SU-DHL-6 (cell line): ENCODE measurements around the gene GRIK5.

Experiments
- H2AFZ ChIP-seq: fragments of 200-600 bp; sonication (generic); 2 replicates; pipeline ENCODE4 v1.6.1; 2014; ENCODE audit warnings: low read depth, mild to moderate bottlenecking, moderate library complexity, mixed read lengths, antibody characterized with exemption, low read length; ENCODE audit not compliant: severe bottlenecking
- H3F3A ChIP-seq: fragments of 200-600 bp; shearing (Covaris generic); 2 replicates; pipeline ENCODE4 v1.6.0; 2016; ENCODE audit warnings: antibody characterized with exemption, mild to moderate bottlenecking; ENCODE audit not compliant: insufficient read depth
- H3K27ac ChIP-seq: fragments of 200-600 bp; sonication (generic); 2 replicates; pipeline ENCODE4 v1.5.1; 2016; ENCODE audit warnings: low read depth, mild to moderate bottlenecking, low read length, moderate library complexity, mixed read lengths
- H3K27me3 ChIP-seq: fragments of 200-600 bp; sonication (generic), shearing (Covaris generic); 2 replicates; pipeline ENCODE4 v1.6.0; 2014; ENCODE audit warnings: mild to moderate bottlenecking, low read length
- H3K36me3 ChIP-seq: fragments of 200-600 bp; sonication (generic); 2 replicates; pipeline ENCODE4 v1.6.1; 2014; ENCODE audit warnings: mild to moderate bottlenecking, low read length, mixed read lengths
- H3K4me2 ChIP-seq: fragments of 300-600, 200-600 bp; shearing (Covaris generic), sonication (generic); 2 replicates; pipeline ENCODE4 v1.6.0; 2014; ENCODE audit warnings: low read length, low read depth, mild to moderate bottlenecking; ENCODE audit not compliant: poor library complexity, severe bottlenecking
- H3K4me3 ChIP-seq: fragments of 200-600 bp; sonication (generic); 2 replicates; pipeline ENCODE4 v1.5.1; 2014; ENCODE audit warnings: antibody characterized with exemption, low read length, mild to moderate bottlenecking, mixed read lengths; ENCODE audit not compliant: insufficient read depth, poor library complexity, severe bottlenecking
- H3K79me2 ChIP-seq: fragments of 200-600 bp; sonication (generic); 2 replicates; pipeline ENCODE4 v1.6.1; 2014; ENCODE audit warnings: mild to moderate bottlenecking, low read length, moderate library complexity; ENCODE audit not compliant: insufficient read depth
- H3K9ac ChIP-seq: fragments of 200-600 bp; sonication (generic); 2 replicates; pipeline ENCODE4 v1.7.0; 2014; ENCODE audit warnings: mild to moderate bottlenecking, low read length
- H3K9me2 ChIP-seq: fragments of 200-600 bp; sonication (generic); replicated peaks from 2 replicates; pipeline ENCODE4 v1.6.1; 2014; ENCODE audit warnings: low read length; ENCODE audit not compliant: insufficient read depth
- H3K9me3 ChIP-seq: fragments of 200-600 bp; sonication (generic); 2 replicates; pipeline ENCODE4 v1.6.1; 2014; ENCODE audit warnings: low read length, mixed read lengths; ENCODE audit not compliant: insufficient read depth
- H4K20me1 ChIP-seq: fragments of 200-600 bp; sonication (generic); 2 replicates; pipeline ENCODE4 v1.6.1; 2014; ENCODE audit warnings: low read depth, mild to moderate bottlenecking, antibody characterized with exemption, low read length, moderate library complexity, mixed read lengths
- EZH2phosphoT487 ChIP-seq: fragments of 200-600 bp; sonication (generic), shearing (Covaris generic); conservative IDR thresholded peaks from 2 replicates; pipeline ENCODE4 v1.6.1; 2018; ENCODE audit warnings: mild to moderate bottlenecking, antibody characterized with exemption, low read length, moderate library complexity, mixed read lengths
- TF ChIP-seq, protein P1 (sequence below): fragments of 200-600 bp; sonication (generic); IDR thresholded peaks from one replicate; pipeline ENCODE4 v1.5.1; 2017; ENCODE audit warnings: antibody characterized with exemption, mild to moderate bottlenecking, low read length, moderate library complexity; ENCODE audit not compliant: insufficient read depth, poor library complexity, severe bottlenecking

Gene GRIK5

GRCh38 chr19:42054205-42054604 lies 15.8 kb downstream of the GRIK5 start:
- TF ChIP-seq, protein P1, sequence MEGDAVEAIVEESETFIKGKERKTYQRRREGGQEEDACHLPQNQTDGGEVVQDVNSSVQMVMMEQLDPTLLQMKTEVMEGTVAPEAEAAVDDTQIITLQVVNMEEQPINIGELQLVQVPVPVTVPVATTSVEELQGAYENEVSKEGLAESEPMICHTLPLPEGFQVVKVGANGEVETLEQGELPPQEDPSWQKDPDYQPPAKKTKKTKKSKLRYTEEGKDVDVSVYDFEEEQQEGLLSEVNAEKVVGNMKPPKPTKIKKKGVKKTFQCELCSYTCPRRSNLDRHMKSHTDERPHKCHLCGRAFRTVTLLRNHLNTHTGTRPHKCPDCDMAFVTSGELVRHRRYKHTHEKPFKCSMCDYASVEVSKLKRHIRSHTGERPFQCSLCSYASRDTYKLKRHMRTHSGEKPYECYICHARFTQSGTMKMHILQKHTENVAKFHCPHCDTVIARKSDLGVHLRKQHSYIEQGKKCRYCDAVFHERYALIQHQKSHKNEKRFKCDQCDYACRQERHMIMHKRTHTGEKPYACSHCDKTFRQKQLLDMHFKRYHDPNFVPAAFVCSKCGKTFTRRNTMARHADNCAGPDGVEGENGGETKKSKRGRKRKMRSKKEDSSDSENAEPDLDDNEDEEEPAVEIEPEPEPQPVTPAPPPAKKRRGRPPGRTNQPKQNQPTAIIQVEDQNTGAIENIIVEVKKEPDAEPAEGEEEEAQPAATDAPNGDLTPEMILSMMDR, result no peak
- no peak for TF ChIP-seq EZH2phosphoT487
- Histone ChIP-seq H2AFZ (no peak overlapping the region), H3K27me3 (no peaks in the 10 kb centered on the region), H3K4me3 (no peak overlapping the region), H3K9me3 (no peaks in the 10 kb centered on the region), H3K9me2 (no peaks in the 10 kb centered on the region), H3F3A (no peaks in the 10 kb centered on the region; the same call in 1 of the 2 replicates), H4K20me1 (no peaks in the 10 kb centered on the region), H3K4me2 (no peak overlapping the region), H3K27ac (no peak overlapping the region), H3K9ac (no peak overlapping the region), H3K79me2 (no peaks in the 10 kb centered on the region), H3K36me3 (no peaks in the 10 kb centered on the region)

DNA sequence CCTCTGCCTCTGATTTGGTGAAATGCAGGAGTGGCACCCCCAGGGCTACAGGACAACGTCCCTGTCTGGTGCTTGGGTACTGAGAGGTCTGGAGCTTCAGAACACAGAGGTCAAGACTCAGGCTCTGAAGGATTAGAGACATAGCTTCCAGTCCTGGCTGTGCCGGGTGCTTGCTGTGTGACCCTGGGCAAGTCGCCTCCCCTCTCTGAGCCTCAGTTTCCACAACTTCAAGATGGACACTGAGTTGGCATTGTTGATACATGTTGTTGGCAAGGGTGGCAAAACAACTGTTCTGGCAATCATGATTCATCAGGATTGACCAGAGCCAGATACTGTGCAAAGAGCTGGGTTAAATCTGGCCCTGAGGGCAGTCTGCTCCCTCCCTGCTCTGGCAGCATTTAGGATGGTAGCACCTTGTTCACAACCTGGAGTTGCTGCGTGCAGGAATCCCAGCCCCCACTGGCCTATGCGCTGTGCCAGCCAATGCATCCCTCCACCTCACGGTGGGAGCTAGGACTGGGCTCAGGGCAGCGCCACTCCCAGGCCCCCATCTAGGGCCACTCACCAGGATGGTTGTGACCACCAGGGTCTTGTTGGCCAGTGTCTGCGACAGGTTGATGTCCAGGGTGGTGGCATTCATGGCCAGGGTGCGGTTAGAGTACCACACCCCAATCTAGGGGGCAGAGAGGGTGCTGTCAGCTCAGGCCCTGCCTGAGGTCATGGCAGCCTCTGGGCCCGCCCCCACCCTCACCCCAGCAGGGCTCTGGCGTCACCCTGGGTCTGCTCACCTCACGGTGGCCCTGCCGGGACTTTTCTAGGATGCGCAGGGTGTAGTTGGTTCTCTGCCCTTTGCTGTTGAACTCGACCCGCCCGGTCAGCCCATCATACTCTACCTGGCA lies 16.7 kb downstream of the GRIK5 start:
- H3K36me3 ChIP-seq, result no peaks in the 10 kb centered on the region
- no peaks in the 10 kb centered on the region for H3K9me3 ChIP-seq
- H3K9me2 ChIP-seq, result no peaks in the 10 kb centered on the region
- H3K79me2 ChIP-seq, result no peaks in the 10 kb centered on the region
- H3K4me3 ChIP-seq, result no peak overlapping the region
- H3K27me3 ChIP-seq, result no peaks in the 10 kb centered on the region
- no peak for TF ChIP-seq EZH2phosphoT487
- TF ChIP-seq, protein P1, result no peak
- no peak overlapping the region for H3K27ac ChIP-seq
- no peak overlapping the region for H3K9ac ChIP-seq
- H2AFZ ChIP-seq, result no peak overlapping the region
- no peak overlapping the region for H3K4me2 ChIP-seq
- H4K20me1 ChIP-seq, result no peaks in the 10 kb centered on the region
- H3F3A ChIP-seq, result no peaks in the 10 kb centered on the region; the same call in 1 of the 2 replicates

- Histone ChIP-seq H3K27me3 (no peaks in the 10 kb centered on the region), H4K20me1 (no peaks in the 10 kb centered on the region), H2AFZ (no peak overlapping the region), H3K79me2 (no peaks in the 10 kb centered on the region), H3K9me3 (no peaks in the 10 kb centered on the region), H3K4me3 (no peak overlapping the region), H3F3A (no peaks in the 10 kb centered on the region; the same call in 1 of the 2 replicates), H3K9ac (no peak overlapping the region), H3K27ac (no peak overlapping the region), H3K9me2 (no peaks in the 10 kb centered on the region), H3K4me2 (no peak overlapping the region), H3K36me3 (no peaks in the 10 kb centered on the region)
- TF ChIP-seq, protein P1, result no peak
- TF ChIP-seq EZH2phosphoT487, result no peak
Measured at GRCh38 chr19:42052241-42052863, 17.7 kb downstream of the GRIK5 start.
